ENCODE data around the gene TEKTIP1. TPM values are rescaled to one million over a fixed set of nuclear protein-coding genes. Genes with fewer than 3 reads are reported as not detected.

The TEKTIP1 gene
- total RNA-seq, 1 donor from 2014 or later = 0.35 TPM

GRCh38 chr19:3549816-3550215, 10.8 kb downstream of the TEKTIP1 start:
- Mint-ChIP-seq H3K27me3 (ENCODE audit: low read depth) (no peaks in the 10 kb centered on the region), H3K36me3 (ENCODE audit: low read depth) (peaks cover 3% of the 10 kb centered on the region), H3K4me3 (ENCODE audit: unreplicated experiment) (no peak overlapping the region), H3K9me3 (ENCODE audit: low read depth) (no peaks in the 10 kb centered on the region), H3K4me1 (ENCODE audit: low read depth) (peaks cover 8% of the 10 kb centered on the region), H3K27ac (ENCODE audit: unreplicated experiment) (no peak overlapping the region)
- no peak for TF ChIP-seq CTCF (IDR thresholded peaks at IDR 0.05)
- no peak for DNase-seq (ENCODE audit: low spot score)

GRCh38 chr19:3550947-3551791, 12.2 kb downstream of the TEKTIP1 start:
- no peak overlapping the region for H3K27ac Mint-ChIP-seq (ENCODE audit: unreplicated experiment)
- no peaks in the 10 kb centered on the region for H3K9me3 Mint-ChIP-seq (ENCODE audit: low read depth)
- H3K4me3 Mint-ChIP-seq (ENCODE audit: unreplicated experiment) = no peak overlapping the region
- no peak for DNase-seq (ENCODE audit: low spot score)
- TF ChIP-seq CTCF (IDR thresholded peaks at IDR 0.05) = no peak
- no peaks in the 10 kb centered on the region for H3K36me3 Mint-ChIP-seq (ENCODE audit: low read depth)
- H3K27me3 Mint-ChIP-seq (ENCODE audit: low read depth) = no peaks in the 10 kb centered on the region
- peaks cover 21% of the 10 kb centered on the region for H3K4me1 Mint-ChIP-seq (ENCODE audit: low read depth)

- no peaks in the 10 kb centered on the region for H3K27me3 Mint-ChIP-seq (ENCODE audit: low read depth)
- no peak overlapping the region for H3K27ac Mint-ChIP-seq (ENCODE audit: unreplicated experiment)
- H3K4me3 Mint-ChIP-seq (ENCODE audit: unreplicated experiment) = no peak overlapping the region
- no peaks in the 10 kb centered on the region for H3K36me3 Mint-ChIP-seq (ENCODE audit: low read depth)
- TF ChIP-seq CTCF (IDR thresholded peaks at IDR 0.05) = no peak
- H3K4me1 Mint-ChIP-seq (ENCODE audit: low read depth) = peaks cover 27% of the 10 kb centered on the region
- H3K9me3 Mint-ChIP-seq (ENCODE audit: low read depth) = no peaks in the 10 kb centered on the region
- DNase-seq (ENCODE audit: low spot score) = no peak
These were observed 12.8 kb downstream of the TEKTIP1 start for GRCh38 chr19:3551792-3552095.

GRCh38 chr19:3554254-3555083, 15.5 kb downstream of the TEKTIP1 start:
- DNase-seq (ENCODE audit: low spot score) = no peak
- peak overlapping the region; percentile 20 for H3K27ac Mint-ChIP-seq (ENCODE audit: unreplicated experiment)
- no peaks in the 10 kb centered on the region for H3K27me3 Mint-ChIP-seq (ENCODE audit: low read depth)
- H3K4me3 Mint-ChIP-seq (ENCODE audit: unreplicated experiment) = no peak overlapping the region
- no peaks in the 10 kb centered on the region for H3K9me3 Mint-ChIP-seq (ENCODE audit: low read depth)
- peaks cover 34% of the 10 kb centered on the region for H3K4me1 Mint-ChIP-seq (ENCODE audit: low read depth)
- TF ChIP-seq CTCF (IDR thresholded peaks at IDR 0.05) = no peak
- no peaks in the 10 kb centered on the region for H3K36me3 Mint-ChIP-seq (ENCODE audit: low read depth)

- Mint-ChIP-seq H3K36me3 (ENCODE audit: low read depth) (no peaks in the 10 kb centered on the region), H3K4me1 (ENCODE audit: low read depth) (peaks cover 34% of the 10 kb centered on the region), H3K27ac (ENCODE audit: unreplicated experiment) (peak overlapping the region; percentile 79), H3K9me3 (ENCODE audit: low read depth) (no peaks in the 10 kb centered on the region), H3K4me3 (ENCODE audit: unreplicated experiment) (peak overlapping the region; percentile 88), H3K27me3 (ENCODE audit: low read depth) (no peaks in the 10 kb centered on the region)
- DNase-seq (ENCODE audit: low spot score) = no peak
- TF ChIP-seq CTCF (IDR thresholded peaks at IDR 0.05) = no peak
These were observed 16.9 kb downstream of the TEKTIP1 start for GRCh38 chr19:3555653-3556422.
